ENCODE results near the gene FRY. TPM values are rescaled to one million over a fixed set of nuclear protein-coding genes. Genes with fewer than 3 reads are reported as not detected.

The FRY gene
- total RNA-seq, 1 donor, result 12.5 TPM

DNA sequence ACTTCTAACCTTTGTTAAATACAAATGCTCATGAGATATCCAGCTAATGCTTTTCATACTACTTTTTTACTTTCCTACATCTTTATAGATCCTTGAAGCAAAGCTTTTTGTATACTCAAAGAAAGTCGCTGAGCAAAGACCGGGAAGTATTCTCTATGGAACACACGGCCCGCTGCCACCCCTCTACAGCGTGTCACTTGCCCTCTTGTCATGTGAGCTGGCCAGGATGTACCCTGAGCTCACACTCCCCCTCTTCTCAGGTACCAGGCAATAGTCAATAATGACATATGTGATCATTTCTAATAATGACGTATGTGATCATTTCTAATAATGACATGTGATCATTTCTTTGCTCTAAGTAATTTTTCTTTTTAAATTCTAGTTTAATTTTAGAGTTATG is 170.7 kb downstream of the FRY start:
- Histone ChIP-seq H3K4me1 (ENCODE audit: insufficient read depth, low read length) (no peaks in the 10 kb centered on the region), H3K9me3 (ENCODE audit: low read depth, low read length) (no peaks in the 10 kb centered on the region), H3K27me3 (ENCODE audit: insufficient read depth, low read length) (no peaks in the 10 kb centered on the region), H3K4me3 (ENCODE audit: low read length) (no peak overlapping the region)

DNA sequence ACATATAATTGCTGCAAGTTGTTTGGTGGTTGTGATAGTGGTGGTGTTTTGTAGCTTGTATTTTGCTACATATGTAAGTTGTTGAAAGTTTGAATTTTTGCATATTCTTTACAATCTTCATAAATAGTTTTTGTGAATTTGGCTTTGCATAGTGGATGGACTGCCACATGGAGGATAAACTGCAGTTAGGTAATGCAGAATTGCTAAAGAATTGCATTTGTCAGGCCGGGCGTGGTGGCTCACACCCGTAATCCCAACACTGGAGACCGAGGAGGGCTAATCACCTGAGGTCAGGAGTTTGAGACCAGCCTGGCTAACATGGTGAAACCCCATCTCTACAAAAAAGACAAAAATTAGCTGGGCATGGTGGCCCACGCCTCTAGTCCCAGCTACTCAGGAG is 171.6 kb downstream of the FRY start:
- Histone ChIP-seq H3K27me3 (ENCODE audit: insufficient read depth, low read length) (no peaks in the 10 kb centered on the region), H3K4me3 (ENCODE audit: low read length) (no peak overlapping the region), H3K4me1 (ENCODE audit: insufficient read depth, low read length) (no peaks in the 10 kb centered on the region), H3K9me3 (ENCODE audit: low read depth, low read length) (no peaks in the 10 kb centered on the region)

DNA sequence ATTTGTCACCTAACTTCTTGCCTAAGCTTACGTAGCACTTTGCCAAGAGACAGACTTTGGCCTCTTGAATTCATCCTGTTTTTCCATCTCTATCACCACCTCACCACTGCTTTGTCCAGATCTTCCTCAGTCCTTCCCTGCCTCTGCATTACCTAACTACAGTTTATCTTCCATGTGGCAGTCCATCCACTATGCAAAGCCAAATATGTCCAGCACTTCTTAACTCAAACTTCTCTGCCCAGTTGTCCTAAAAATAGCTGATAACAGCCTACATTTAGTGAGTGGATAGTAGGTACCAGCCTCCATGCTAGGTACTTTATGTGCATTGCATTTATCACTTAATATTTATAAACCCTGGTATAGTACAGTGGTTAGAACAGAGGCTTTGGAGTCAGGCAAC is 172.2 kb downstream of the FRY start:
- no peak overlapping the region for H3K4me3 ChIP-seq (ENCODE audit: low read length)
- no peaks in the 10 kb centered on the region for H3K4me1 ChIP-seq (ENCODE audit: insufficient read depth, low read length)
- H3K27me3 ChIP-seq (ENCODE audit: insufficient read depth, low read length), result no peaks in the 10 kb centered on the region
- no peaks in the 10 kb centered on the region for H3K9me3 ChIP-seq (ENCODE audit: low read depth, low read length)

DNA sequence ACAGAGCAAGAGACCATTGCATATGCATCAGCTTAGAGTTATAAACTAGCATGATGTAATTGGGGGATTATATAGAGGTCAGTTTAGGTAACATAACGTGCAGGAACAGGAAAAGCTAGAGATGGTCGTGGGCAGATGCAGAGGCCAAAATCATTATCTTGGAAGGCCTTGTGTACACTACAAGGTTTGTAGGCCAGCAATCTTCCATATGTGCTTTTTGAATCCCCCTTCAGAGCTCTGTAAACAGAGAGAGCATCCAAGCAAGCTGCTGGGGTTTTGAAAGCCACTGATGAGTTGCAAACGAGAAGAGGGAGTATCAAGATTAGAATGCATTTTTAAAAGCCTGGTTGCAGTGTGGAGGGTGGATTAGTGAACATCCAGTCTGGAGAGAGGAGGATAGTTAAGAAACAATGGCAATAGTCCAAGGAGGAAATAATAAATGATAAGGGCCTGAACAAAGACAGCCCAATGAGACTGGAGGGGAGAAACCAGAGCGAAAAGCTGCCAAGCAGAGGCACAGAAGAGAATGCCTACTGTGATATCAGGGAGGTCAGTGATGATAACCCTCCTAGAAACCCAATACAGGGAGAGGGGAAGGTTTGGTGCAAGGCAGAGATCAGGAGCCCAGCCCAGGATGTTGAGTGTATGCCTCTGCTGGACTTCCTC is 174.0 kb downstream of the FRY start:
- no peak overlapping the region for H3K4me3 ChIP-seq (ENCODE audit: low read length)
- no peaks in the 10 kb centered on the region for H3K9me3 ChIP-seq (ENCODE audit: low read depth, low read length)
- no peaks in the 10 kb centered on the region for H3K27me3 ChIP-seq (ENCODE audit: insufficient read depth, low read length)
- no peaks in the 10 kb centered on the region for H3K4me1 ChIP-seq (ENCODE audit: insufficient read depth, low read length)

DNA sequence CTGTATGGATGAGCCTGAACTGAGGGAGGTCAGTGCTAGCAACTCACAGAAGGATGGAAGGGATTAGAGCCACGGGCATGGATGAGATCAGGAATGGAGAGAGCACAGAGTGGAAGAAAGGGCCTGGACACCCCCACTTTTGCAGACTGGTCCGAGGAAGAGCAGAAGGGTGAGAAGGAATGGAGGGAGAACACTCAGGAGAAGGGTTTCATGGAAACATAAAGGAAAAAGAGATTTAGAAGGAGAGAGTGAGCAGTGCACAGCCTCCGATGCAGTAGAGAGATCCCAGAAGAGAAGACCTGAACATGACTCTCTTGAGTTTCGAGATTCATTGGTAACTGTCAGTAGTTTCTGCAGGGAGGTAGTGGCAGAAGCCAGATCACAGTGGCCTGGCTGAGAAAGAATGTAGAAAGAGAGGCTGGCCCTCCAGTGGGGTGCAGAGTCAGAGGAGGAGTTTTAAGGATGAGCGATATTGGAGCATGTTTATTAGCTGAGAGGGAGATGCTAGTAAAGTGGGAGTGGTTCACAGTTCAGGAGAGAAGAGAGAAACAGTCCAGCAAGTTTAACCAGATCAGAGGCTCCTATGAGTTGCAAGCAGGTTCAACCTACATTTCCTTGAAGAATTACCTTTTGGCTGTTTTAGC is 174.6 kb downstream of the FRY start:
- Histone ChIP-seq H3K4me3 (ENCODE audit: low read length) (no peak overlapping the region), H3K4me1 (ENCODE audit: insufficient read depth, low read length) (no peaks in the 10 kb centered on the region), H3K9me3 (ENCODE audit: low read depth, low read length) (no peaks in the 10 kb centered on the region), H3K27me3 (ENCODE audit: insufficient read depth, low read length) (no peaks in the 10 kb centered on the region)

DNA sequence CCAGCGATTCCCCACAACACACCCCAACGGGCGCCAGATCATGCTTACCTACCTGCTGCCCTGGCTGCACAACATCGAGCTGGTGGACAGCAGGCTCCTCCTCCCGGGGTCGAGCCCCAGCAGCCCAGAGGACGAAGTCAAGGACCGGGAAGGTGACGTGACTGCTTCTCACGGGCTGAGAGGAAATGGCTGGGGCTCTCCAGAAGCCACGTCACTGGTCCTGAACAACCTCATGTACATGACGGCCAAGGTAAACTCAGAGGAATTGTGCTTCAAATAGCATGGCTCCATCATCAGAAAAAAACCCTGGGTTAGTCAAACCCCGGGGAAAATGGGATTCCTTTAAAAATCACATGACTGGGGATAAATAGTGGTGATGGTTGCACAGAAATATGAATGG is 177.3 kb downstream of the FRY start:
- H3K4me3 ChIP-seq (ENCODE audit: low read length), result no peak overlapping the region
- no peaks in the 10 kb centered on the region for H3K4me1 ChIP-seq (ENCODE audit: insufficient read depth, low read length)
- H3K9me3 ChIP-seq (ENCODE audit: low read depth, low read length), result no peaks in the 10 kb centered on the region
- H3K27me3 ChIP-seq (ENCODE audit: insufficient read depth, low read length), result no peaks in the 10 kb centered on the region

DNA sequence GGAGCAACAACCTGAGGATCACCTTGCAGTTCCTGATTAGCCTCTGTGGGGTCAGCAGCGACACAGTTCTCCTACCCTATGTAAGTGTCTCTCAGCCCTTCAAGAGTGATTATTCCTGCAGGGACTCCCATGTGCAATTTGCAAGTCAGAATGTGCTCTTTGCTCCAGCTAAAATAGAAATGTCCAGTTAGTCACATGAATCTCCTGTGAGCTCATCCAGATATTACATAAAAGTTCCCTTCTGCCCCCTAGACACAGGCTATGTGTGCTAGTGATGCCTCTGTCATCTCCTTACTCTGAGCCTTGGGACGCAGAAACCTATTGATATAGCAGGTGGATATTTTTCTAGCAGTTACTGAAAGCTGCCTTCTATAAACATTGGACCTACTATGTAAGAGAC is 178.1 kb downstream of the FRY start:
- H3K27me3 ChIP-seq (ENCODE audit: insufficient read depth, low read length), result no peaks in the 10 kb centered on the region
- no peak overlapping the region for H3K4me3 ChIP-seq (ENCODE audit: low read length)
- H3K9me3 ChIP-seq (ENCODE audit: low read depth, low read length), result no peaks in the 10 kb centered on the region
- no peaks in the 10 kb centered on the region for H3K4me1 ChIP-seq (ENCODE audit: insufficient read depth, low read length)

DNA sequence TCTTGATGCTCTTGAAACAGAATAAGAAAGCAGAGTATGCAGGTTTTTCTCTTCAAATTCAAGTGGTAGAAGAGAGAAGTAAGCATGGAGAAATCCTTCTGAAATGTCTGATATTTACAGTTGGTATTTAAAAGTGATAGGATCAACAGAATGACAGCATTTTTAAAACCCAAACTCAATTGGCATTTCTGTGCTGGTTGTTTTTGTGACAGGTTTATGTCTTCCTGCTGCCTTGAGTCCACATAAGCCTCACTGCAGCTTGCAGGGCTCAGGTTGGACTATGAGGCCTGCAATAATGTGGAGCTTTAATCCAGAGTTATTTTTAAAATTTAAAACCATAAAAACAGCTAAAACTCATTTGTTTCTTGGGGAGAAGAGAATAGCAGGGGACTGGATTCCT is 178.5 kb downstream of the FRY start:
- Histone ChIP-seq H3K4me1 (ENCODE audit: insufficient read depth, low read length) (no peaks in the 10 kb centered on the region), H3K4me3 (ENCODE audit: low read length) (no peak overlapping the region)

DNA sequence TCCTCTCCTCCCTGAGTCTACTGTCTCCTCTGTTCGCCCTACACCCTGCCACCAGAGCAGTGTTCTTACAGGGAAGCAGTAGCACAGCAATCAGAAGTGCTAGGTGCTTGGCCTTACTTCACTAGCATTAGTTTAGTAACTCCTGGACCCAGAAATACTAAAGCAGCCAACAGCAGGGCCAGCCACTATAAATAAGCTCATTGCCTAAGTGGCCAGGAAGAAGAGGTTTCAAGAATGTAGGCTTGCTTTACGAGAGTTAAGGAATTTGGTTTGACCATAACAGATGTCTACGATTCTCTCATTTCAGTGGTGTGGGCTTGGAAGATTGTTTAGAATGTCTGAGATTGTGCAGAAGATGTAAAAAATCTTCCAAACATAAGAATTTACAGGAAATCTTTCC is 180.2 kb downstream of the FRY start:
- Histone ChIP-seq H3K4me3 (ENCODE audit: low read length) (no peak overlapping the region), H3K27me3 (ENCODE audit: insufficient read depth, low read length) (no peaks in the 10 kb centered on the region), H3K4me1 (ENCODE audit: insufficient read depth, low read length) (no peaks in the 10 kb centered on the region), H3K9me3 (ENCODE audit: low read depth, low read length) (no peaks in the 10 kb centered on the region)

More for the DNA sequence above, 178.5 kb downstream of the FRY start:
- Histone ChIP-seq H3K9me3 (ENCODE audit: low read depth, low read length) (no peaks in the 10 kb centered on the region), H3K27me3 (ENCODE audit: insufficient read depth, low read length) (no peaks in the 10 kb centered on the region)

DNA sequence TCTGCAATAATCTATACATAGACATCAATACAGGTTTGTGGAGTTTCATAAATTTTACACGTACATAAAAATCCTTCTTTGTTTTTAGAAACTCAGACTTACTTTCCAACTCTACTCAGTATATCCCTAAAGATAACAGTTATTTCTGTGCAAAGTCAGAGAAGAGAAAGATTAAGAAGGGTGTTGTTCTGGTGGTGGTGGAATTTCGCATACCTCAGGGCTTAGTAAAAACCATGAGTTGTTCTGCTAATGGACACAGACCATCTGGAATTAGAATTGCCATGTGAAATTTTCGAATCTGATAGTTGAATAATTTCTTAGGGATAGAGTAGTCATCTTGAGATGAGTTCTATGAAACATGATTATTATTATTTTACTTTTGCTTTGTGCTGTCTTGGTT is 180.8 kb downstream of the FRY start:
- H3K4me3 ChIP-seq (ENCODE audit: low read length), result no peak overlapping the region
- H3K4me1 ChIP-seq (ENCODE audit: insufficient read depth, low read length), result no peaks in the 10 kb centered on the region
- no peaks in the 10 kb centered on the region for H3K27me3 ChIP-seq (ENCODE audit: insufficient read depth, low read length)
- no peaks in the 10 kb centered on the region for H3K9me3 ChIP-seq (ENCODE audit: low read depth, low read length)

DNA sequence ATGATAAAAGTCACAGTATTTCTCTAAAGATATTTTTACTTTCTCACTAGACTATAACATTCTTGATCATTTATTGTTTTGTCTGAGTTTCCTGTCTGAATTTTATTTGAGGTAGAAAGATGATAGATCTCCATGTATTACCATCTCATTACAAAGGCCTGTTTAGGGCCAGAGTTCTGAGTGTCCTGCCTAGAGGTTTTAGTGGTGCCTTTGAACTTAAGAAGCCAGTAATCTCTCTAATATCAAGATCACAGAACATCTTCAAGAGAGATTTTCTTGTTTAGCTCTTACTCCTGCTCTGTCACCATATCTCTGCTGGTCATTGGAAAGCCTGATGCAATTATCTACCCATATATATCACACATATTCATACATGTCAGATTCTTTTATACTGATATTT is 182.1 kb downstream of the FRY start:
- no peaks in the 10 kb centered on the region for H3K27me3 ChIP-seq (ENCODE audit: insufficient read depth, low read length)
- H3K4me1 ChIP-seq (ENCODE audit: insufficient read depth, low read length), result no peaks in the 10 kb centered on the region
- H3K4me3 ChIP-seq (ENCODE audit: low read length), result no peak overlapping the region
- no peaks in the 10 kb centered on the region for H3K9me3 ChIP-seq (ENCODE audit: low read depth, low read length)

DNA sequence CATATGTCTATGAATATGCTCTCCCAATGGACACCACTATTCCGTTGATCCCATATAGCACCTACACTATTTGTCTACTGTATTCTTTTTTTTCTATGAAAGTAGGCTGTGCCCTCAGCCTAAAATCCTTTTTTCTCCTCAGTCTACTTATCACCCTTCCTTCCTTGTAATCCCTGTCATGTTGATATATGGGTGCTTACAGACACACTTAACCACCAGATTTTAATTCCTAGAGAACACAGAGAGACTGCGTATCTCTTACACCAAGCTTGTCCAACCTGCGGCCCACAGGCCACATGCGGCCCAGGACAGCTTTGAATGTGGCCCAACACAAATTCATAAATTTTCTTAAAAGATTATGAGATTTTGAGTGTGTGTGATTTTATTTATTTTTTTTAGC is 182.5 kb downstream of the FRY start:
- Histone ChIP-seq H3K9me3 (ENCODE audit: low read depth, low read length) (no peaks in the 10 kb centered on the region), H3K4me3 (ENCODE audit: low read length) (no peak overlapping the region), H3K27me3 (ENCODE audit: insufficient read depth, low read length) (no peaks in the 10 kb centered on the region), H3K4me1 (ENCODE audit: insufficient read depth, low read length) (no peaks in the 10 kb centered on the region)

DNA sequence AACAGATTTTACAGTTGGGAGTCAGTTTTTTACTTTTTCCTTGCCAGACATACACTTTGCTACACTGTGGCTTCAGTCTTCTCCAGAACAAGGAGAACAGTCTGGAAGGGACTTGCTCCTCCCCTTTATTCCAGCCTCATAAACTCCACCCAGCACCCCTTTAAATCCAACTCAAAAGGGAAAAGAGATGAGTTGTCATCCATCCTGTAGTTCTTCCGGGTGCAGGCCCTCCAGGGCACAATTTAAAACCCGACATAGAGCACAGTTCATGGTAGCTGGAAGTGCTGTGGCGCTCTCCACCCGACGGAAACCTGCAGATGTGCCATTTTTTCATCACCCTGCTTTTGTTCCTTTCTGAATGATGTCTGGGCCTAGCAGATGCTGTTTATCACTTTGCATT is 184.7 kb downstream of the FRY start:
- H3K27me3 ChIP-seq (ENCODE audit: insufficient read depth, low read length), result no peaks in the 10 kb centered on the region

DNA sequence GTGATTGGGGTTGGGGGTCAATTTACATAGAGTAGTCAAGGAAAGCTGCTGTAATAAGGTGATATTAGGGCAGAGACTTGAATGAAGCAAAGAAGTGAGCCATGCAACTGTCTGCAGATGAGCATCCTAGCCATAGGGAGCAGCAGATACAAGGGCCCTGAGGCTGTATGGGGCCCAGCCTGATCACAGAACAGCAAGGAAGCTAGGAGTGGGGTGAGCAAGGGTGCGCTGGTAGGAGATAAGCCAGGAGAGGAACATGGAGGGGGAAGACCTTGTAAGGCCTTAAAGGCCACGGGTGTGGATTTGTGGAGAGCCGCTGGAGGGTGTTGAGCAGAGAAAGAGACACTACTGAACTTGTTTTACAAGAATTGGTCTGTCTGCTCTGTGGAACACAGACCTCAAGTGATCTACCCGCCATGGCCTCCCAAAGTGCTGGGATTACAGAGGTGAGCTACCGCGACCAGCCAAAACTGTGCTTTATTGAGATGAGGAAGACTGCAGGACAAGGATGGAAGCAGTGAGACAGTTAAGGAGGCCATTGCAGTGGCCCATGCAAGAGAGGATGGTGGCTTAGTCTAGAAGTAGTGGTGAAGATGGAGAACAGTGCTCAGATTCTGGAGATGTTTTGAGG is 190.6 kb downstream of the FRY start:
- H3K9me3 ChIP-seq (ENCODE audit: low read depth, low read length), result no peaks in the 10 kb centered on the region
- H3K27me3 ChIP-seq (ENCODE audit: insufficient read depth, low read length), result no peaks in the 10 kb centered on the region
- H3K4me1 ChIP-seq (ENCODE audit: insufficient read depth, low read length), result no peaks in the 10 kb centered on the region
- no peak overlapping the region for H3K4me3 ChIP-seq (ENCODE audit: low read length)

More for the DNA sequence above, 184.7 kb downstream of the FRY start:
- Histone ChIP-seq H3K4me1 (ENCODE audit: insufficient read depth, low read length) (no peaks in the 10 kb centered on the region), H3K9me3 (ENCODE audit: low read depth, low read length) (no peaks in the 10 kb centered on the region), H3K4me3 (ENCODE audit: low read length) (no peak overlapping the region)

DNA sequence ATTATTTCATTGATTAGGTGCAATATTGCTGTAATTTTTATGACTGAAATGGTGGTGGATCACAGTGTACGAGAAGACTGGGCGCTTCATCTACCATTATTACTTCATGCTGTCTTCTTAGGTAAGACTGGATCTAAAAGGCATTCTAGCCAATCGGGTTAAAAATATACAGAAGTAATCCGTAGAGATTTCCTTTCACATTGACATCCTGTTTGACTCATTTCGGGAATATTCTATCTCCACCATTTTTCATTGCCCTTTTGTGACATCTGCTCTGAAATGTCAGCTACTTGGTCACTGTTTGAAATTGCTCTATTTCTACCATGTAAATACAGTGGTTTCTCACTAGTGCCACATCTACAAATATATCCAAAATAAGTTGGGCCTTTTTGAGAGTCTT is 193.3 kb downstream of the FRY start:
- H3K4me3 ChIP-seq (ENCODE audit: low read length), result no peak overlapping the region
- H3K9me3 ChIP-seq (ENCODE audit: low read depth, low read length), result no peaks in the 10 kb centered on the region
- no peaks in the 10 kb centered on the region for H3K27me3 ChIP-seq (ENCODE audit: insufficient read depth, low read length)
- H3K4me1 ChIP-seq (ENCODE audit: insufficient read depth, low read length), result no peaks in the 10 kb centered on the region

DNA sequence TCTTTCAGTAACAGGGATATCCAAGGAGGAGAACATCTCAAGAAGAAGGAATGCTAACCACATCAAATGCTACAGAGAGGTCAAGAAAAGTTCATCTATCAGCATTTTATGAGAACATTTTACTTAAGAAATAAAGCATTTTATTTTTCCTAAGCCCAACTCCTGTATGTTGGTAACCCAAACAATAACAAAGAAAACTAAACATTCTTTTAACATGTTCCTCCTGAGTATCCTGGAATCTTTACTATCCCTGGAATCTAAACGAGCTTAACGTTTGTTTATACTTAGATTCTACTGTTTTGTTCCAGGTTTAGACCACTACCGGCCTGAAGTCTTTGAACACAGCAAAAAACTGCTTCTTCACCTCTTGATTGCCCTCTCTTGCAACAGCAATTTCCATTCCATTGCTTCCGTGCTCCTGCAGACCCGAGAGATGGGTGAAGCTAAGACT is 193.9 kb downstream of the FRY start:
- no peaks in the 10 kb centered on the region for H3K4me1 ChIP-seq (ENCODE audit: insufficient read depth, low read length)
- no peaks in the 10 kb centered on the region for H3K9me3 ChIP-seq (ENCODE audit: low read depth, low read length)
- H3K4me3 ChIP-seq (ENCODE audit: low read length), result no peak overlapping the region
- no peaks in the 10 kb centered on the region for H3K27me3 ChIP-seq (ENCODE audit: insufficient read depth, low read length)
